Ureter (tissue), 1 donor: ENCODE results near the gene RGS7BP. TPM values are rescaled to one million over a fixed set of nuclear protein-coding genes. Genes with fewer than 3 reads are reported as not detected.

Experiments
- DNase-seq: peaks from one replicate; pipeline ENCODE4 v3.0.0-alpha.2; 2020; ENCODE audit warnings: low spot score
- total RNA-seq: library from RNA; stranded (reverse); gene quantifications from one replicate; pipeline ENCODE4 v1.2.4, GENCODE V29; 2023
- donor health status: DM: yes; HTN: yes; CAD: no.

RGS7BP gene
- total RNA-seq, 1 donor from 2014 or later, result 7.5 TPM

- DNase-seq, result no peak
Measured at GRCh38 chr5:64632251-64632650, 126.4 kb downstream of the RGS7BP start.

- DNase-seq, result no peak
Measured at GRCh38 chr5:64634997-64635686, 129.3 kb downstream of the RGS7BP start.

- DNase-seq, result no peak
Measured at GRCh38 chr5:64637144-64637543, 131.3 kb downstream of the RGS7BP start.

GRCh38 chr5:64637837-64638443, 132.1 kb downstream of the RGS7BP start:
- DNase-seq, result no peak

GRCh38 chr5:64644831-64645230, 139.0 kb downstream of the RGS7BP start:
- no peak for DNase-seq

GRCh38 chr5:64646169-64646568, 140.4 kb downstream of the RGS7BP start:
- no peak for DNase-seq

GRCh38 chr5:64649512-64649911, 143.7 kb downstream of the RGS7BP start:
- DNase-seq, result no peak

- DNase-seq, result no peak
Measured at GRCh38 chr5:64653766-64654560, 148.1 kb downstream of the RGS7BP start.

GRCh38 chr5:64654561-64654938, 148.7 kb downstream of the RGS7BP start:
- no peak for DNase-seq

GRCh38 chr5:64655596-64655995, 149.8 kb downstream of the RGS7BP start:
- no peak for DNase-seq

- DNase-seq, result no peak
Measured at GRCh38 chr5:64659289-64659688, 153.5 kb downstream of the RGS7BP start.

Other genes with a start within 250 kb of the RGS7BP start
- gene SHISAL2B, start 184.5 kb downstream of the RGS7BP start, total RNA-seq, result not detected